SK-N-SH treated with all-trans-retinoic acid at 6 μM for 48 hours (cell line): ENCODE data around the gene PAK2.

Experiments used
- ATAC-seq: fragments of 200-7000 bp; cut with Tn5 transposase; 3 replicates; pipeline ENCODE4 v1.9.1; 2020; ENCODE audit warnings: mild to moderate bottlenecking, moderate library complexity
- ARNTL ChIP-seq: fragments of 450-650 bp; formaldehyde crosslinking; IDR thresholded peaks from 2 replicates; pipeline ENCODE4 v1.5.0; 2020; ENCODE audit warnings: low read depth, mild to moderate bottlenecking, moderate library complexity, borderline replicate concordance
- CREB5 ChIP-seq: fragments of 250-450 bp; sonication (Bioruptor Pico); IDR thresholded peaks from 2 replicates; pipeline ENCODE4 v1.5.1; 2020; ENCODE audit warnings: low read depth, mild to moderate bottlenecking, moderate library complexity
- CSDC2 ChIP-seq: fragments of 250-450 bp; sonication (Bioruptor Pico); IDR thresholded peaks from 2 replicates; pipeline ENCODE4 v1.5.0; 2020; ENCODE audit warnings: mild to moderate bottlenecking, moderate library complexity
- ESRRG ChIP-seq: fragments of 250-450 bp; sonication (Bioruptor Pico); IDR thresholded peaks from 2 replicates; pipeline ENCODE4 v1.6.1; 2021; ENCODE audit warnings: mild to moderate bottlenecking
- GLIS3 ChIP-seq: fragments of 250-450 bp; sonication (Bioruptor Pico); IDR thresholded peaks from 2 replicates; pipeline ENCODE4 v1.5.0; 2020; ENCODE audit warnings: mild to moderate bottlenecking, moderate library complexity
- ISL1 ChIP-seq: fragments of 250-450 bp; sonication (Bioruptor Pico); IDR thresholded peaks from 2 replicates; pipeline ENCODE4 v2.1.2; 2022; ENCODE audit warnings: mild to moderate bottlenecking, moderate library complexity
- OSR1 ChIP-seq: fragments of 250-450 bp; sonication (Bioruptor Pico); IDR thresholded peaks from 2 replicates; pipeline ENCODE4 v1.8.0; 2022; ENCODE audit warnings: moderate library complexity, mild to moderate bottlenecking, inconsistent platforms
- POU6F1 ChIP-seq: fragments of 250-450 bp; sonication (Bioruptor Pico); IDR thresholded peaks from 2 replicates; pipeline ENCODE4 v1.8.0; 2021; ENCODE audit warnings: low read depth, mild to moderate bottlenecking, moderate library complexity, borderline replicate concordance
- PPARA ChIP-seq: fragments of 250-450 bp; sonication (Bioruptor Pico); IDR thresholded peaks from 2 replicates; pipeline ENCODE4 v1.5.0; 2020; ENCODE audit warnings: mild to moderate bottlenecking, borderline replicate concordance
- RARB ChIP-seq: fragments of 250-450 bp; sonication (Bioruptor Pico); IDR thresholded peaks from 2 replicates; pipeline ENCODE4 v1.8.0; 2021; ENCODE audit warnings: mild to moderate bottlenecking, moderate library complexity
- SNAI2 ChIP-seq: fragments of 250-450 bp; sonication (Bioruptor Pico); IDR thresholded peaks from 2 replicates; pipeline ENCODE4 v1.5.0; 2020; ENCODE audit warnings: mild to moderate bottlenecking, moderate library complexity
- TCF4 ChIP-seq: fragments of 250-450 bp; sonication (Bioruptor Pico); IDR thresholded peaks from 2 replicates; pipeline ENCODE4 v1.8.0; 2021; ENCODE audit warnings: mild to moderate bottlenecking, moderate library complexity, borderline replicate concordance
- TSHZ2 ChIP-seq: fragments of 250-450 bp; sonication (Bioruptor Pico); IDR thresholded peaks from 2 replicates; pipeline ENCODE4 v1.5.0; 2020; ENCODE audit warnings: mild to moderate bottlenecking, moderate library complexity
- ZC3H10 ChIP-seq: fragments of 250-450 bp; sonication (Bioruptor Pico); IDR thresholded peaks from 2 replicates; pipeline ENCODE4 v1.5.1; 2021; ENCODE audit warnings: mild to moderate bottlenecking, moderate library complexity
- ZFP3 ChIP-seq: fragments of 250-450 bp; sonication (Bioruptor Pico); IDR thresholded peaks from 2 replicates; pipeline ENCODE4 v1.5.0; 2020; ENCODE audit warnings: mild to moderate bottlenecking, moderate library complexity
- ZFP30 ChIP-seq: fragments of 450-650 bp; formaldehyde crosslinking; IDR thresholded peaks from 2 replicates; pipeline ENCODE4 v1.5.0; 2022; ENCODE audit warnings: mild to moderate bottlenecking, moderate library complexity
- ZNF565 ChIP-seq: fragments of 450-650 bp; formaldehyde crosslinking; conservative IDR thresholded peaks from 2 replicates; pipeline ENCODE4 v1.5.0; 2020; ENCODE audit warnings: low read depth, mild to moderate bottlenecking, moderate library complexity
- ZNF70 ChIP-seq: fragments of 450-650 bp; formaldehyde crosslinking; IDR thresholded peaks from 2 replicates; pipeline ENCODE4 v1.5.0; 2020; ENCODE audit warnings: mild to moderate bottlenecking, moderate library complexity
- ZNF8 ChIP-seq: fragments of 450-650 bp; formaldehyde crosslinking; IDR thresholded peaks from 2 replicates; pipeline ENCODE4 v1.5.0; 2020; ENCODE audit warnings: mild to moderate bottlenecking, moderate library complexity
- TF ChIP-seq, protein P1 (sequence below): fragments of 250-450 bp; sonication (Bioruptor Pico); IDR thresholded peaks from 2 replicates; pipeline ENCODE4 v1.8.0; 2020; ENCODE audit warnings: mild to moderate bottlenecking, moderate library complexity, borderline replicate concordance
- TF ChIP-seq, protein P2 (sequence below): fragments of 250-450 bp; sonication (Bioruptor Pico); IDR thresholded peaks from 2 replicates; pipeline ENCODE4 v1.5.1; 2021; ENCODE audit warnings: mild to moderate bottlenecking, moderate library complexity

Gene PAK2

DNA sequence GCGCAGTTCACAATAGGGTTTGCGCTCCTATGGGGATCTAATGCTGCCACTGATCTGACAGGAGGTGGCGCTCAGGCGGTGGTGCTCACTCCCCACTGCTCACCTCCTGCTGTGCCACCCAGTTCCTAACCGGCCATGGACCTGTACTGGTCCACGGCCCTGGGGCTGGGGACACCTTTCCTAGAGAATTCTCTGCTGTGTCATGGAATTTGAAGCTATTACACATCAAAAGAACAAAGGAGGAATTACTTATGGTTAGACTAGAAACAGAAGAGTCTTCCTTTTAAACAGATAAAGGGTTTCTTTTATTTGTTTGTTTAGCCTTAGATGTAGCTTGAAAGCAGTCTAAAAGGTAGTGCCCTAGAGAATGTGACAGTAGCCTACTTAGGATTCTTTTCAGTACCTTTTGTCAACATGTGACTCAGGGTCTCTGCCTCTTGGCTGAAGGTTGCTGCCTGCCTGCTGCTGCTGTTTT is 50.3 kb downstream of the PAK2 start:
- TF ChIP-seq CREB5 (CRISPR knock-in tag) (no peak), GLIS3 (CRISPR knock-in tag) (no peak), ZNF8 (CRISPR knock-in tag) (no peak), ISL1 (CRISPR knock-in tag) (no peak), SNAI2 (no peak), PPARA (CRISPR knock-in tag) (no peak), ZFP30 (CRISPR knock-in tag) (no peak), ESRRG (no peak), CSDC2 (CRISPR knock-in tag) (no peak), ZNF565 (no peak), ZFP3 (CRISPR knock-in tag) (no peak), RARB (CRISPR knock-in tag) (no peak), ZC3H10 (CRISPR knock-in tag) (no peak), ARNTL (CRISPR knock-in tag) (no peak)
- TF ChIP-seq, protein P1, sequence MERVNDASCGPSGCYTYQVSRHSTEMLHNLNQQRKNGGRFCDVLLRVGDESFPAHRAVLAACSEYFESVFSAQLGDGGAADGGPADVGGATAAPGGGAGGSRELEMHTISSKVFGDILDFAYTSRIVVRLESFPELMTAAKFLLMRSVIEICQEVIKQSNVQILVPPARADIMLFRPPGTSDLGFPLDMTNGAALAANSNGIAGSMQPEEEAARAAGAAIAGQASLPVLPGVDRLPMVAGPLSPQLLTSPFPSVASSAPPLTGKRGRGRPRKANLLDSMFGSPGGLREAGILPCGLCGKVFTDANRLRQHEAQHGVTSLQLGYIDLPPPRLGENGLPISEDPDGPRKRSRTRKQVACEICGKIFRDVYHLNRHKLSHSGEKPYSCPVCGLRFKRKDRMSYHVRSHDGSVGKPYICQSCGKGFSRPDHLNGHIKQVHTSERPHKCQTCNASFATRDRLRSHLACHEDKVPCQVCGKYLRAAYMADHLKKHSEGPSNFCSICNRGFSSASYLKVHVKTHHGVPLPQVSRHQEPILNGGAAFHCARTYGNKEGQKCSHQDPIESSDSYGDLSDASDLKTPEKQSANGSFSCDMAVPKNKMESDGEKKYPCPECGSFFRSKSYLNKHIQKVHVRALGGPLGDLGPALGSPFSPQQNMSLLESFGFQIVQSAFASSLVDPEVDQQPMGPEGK (CRISPR knock-in tag), result no peak
- TF ChIP-seq, protein P2, sequence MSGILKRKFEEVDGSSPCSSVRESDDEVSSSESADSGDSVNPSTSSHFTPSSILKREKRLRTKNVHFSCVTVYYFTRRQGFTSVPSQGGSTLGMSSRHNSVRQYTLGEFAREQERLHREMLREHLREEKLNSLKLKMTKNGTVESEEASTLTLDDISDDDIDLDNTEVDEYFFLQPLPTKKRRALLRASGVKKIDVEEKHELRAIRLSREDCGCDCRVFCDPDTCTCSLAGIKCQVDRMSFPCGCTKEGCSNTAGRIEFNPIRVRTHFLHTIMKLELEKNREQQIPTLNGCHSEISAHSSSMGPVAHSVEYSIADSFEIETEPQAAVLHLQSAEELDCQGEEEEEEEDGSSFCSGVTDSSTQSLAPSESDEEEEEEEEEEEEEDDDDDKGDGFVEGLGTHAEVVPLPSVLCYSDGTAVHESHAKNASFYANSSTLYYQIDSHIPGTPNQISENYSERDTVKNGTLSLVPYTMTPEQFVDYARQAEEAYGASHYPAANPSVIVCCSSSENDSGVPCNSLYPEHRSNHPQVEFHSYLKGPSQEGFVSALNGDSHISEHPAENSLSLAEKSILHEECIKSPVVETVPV (CRISPR knock-in tag), result no peak
- no peak for ATAC-seq

GRCh38 chr3:196790636-196791035 is 51.0 kb downstream of the PAK2 start:
- TF ChIP-seq ZNF565, result no peak
- no peak for TF ChIP-seq CREB5 (CRISPR knock-in tag)
- TF ChIP-seq ZFP30 (CRISPR knock-in tag), result no peak
- no peak for TF ChIP-seq ZNF70 (CRISPR knock-in tag)
- no peak for TF ChIP-seq ARNTL (CRISPR knock-in tag)
- TF ChIP-seq, protein P1 (CRISPR knock-in tag), result no peak
- TF ChIP-seq TCF4 (CRISPR knock-in tag), result no peak
- no peak for TF ChIP-seq OSR1 (CRISPR knock-in tag)
- no peak for TF ChIP-seq ESRRG
- TF ChIP-seq ISL1 (CRISPR knock-in tag), result no peak
- no peak for TF ChIP-seq ZFP3 (CRISPR knock-in tag)
- TF ChIP-seq CSDC2 (CRISPR knock-in tag), result no peak
- ATAC-seq, result no peak

DNA sequence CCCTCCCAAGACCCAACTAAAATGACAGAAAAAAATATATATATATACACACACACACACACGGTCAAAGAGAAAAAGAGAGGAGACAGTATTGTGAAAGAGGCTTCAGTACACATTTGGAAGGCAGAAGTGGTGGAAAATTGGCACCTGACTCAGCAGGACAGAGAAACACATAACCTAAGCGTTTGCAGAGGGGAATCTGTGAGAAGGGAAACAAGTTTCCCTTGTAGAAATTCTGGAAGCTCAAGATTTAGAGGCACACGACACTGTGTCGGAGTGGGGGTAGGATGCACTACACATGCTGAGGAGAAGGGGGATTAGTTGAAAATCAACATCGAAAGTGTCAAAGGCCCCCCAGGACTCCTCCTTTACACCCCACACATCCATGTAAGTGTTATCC is 53.1 kb downstream of the PAK2 start:
- ATAC-seq, result peak; percentile 40
- TF ChIP-seq ZFP30 (CRISPR knock-in tag) (no peak), CREB5 (CRISPR knock-in tag) (no peak), POU6F1 (no peak), SNAI2 (no peak), ARNTL (CRISPR knock-in tag) (no peak), TSHZ2 (CRISPR knock-in tag) (no peak), ZNF565 (no peak), OSR1 (CRISPR knock-in tag) (no peak)
- TF ChIP-seq, protein P1 (CRISPR knock-in tag), result no peak
